SK-N-SH (cell line): ENCODE measurements around the gene SREK1IP1. TPM values are rescaled to one million over a fixed set of nuclear protein-coding genes. Genes with fewer than 3 reads are reported as not detected.

Experiments
- CTCF ChIA-PET: fragments of 300-600, 350-600 bp; formaldehyde crosslinking; extraction: SDS; loops from one replicate; lab custom pipeline; 2021; lab: Yijun Ruan, JAX
- POLR2A ChIA-PET: fragments of 350-600 bp; sonication (Branson Sonifier 250); formaldehyde crosslinking; extraction: SDS; loops from one replicate; lab custom pipeline; 2020; ENCODE audit warnings: antibody characterized with exemption, inconsistent platforms; lab: Yijun Ruan, JAX
- DNase-seq: peaks from one replicate; pipeline ENCODE4 v3.0.0; 2012
- H2AFZ ChIP-seq: fragments of 200-600 bp; sonication (generic); 2 replicates; pipeline ENCODE4 v1.8.1; 2016; ENCODE audit warnings: antibody characterized with exemption, mild to moderate bottlenecking, low read depth
- H3F3A ChIP-seq: fragments of 200-600 bp; sonication (generic); replicated peaks from 2 replicates; pipeline ENCODE3; 2016; ENCODE audit warnings: antibody characterized with exemption, mild to moderate bottlenecking; ENCODE audit not compliant: insufficient read depth
- H3K27ac ChIP-seq, 2 experiments: fragments of 200-500 bp in 1 of 2; fragments of 200-600 bp in 1 of 2; sonication (Bioruptor generic) in 1 of 2; sonication (generic), shearing (Covaris generic) in 1 of 2; 2 replicates each; pipeline versions ENCODE4 v1.5.1 to v1.6.1; 2014 to 2016; ENCODE audit warnings: low read depth in 2 of 2, inconsistent platforms in 1 of 2, low read length in 1 of 2, mild to moderate bottlenecking in 1 of 2, mixed read lengths in 1 of 2
- H3K27me3 ChIP-seq: fragments of 200-600 bp; sonication (generic), shearing (Covaris generic); 2 replicates; pipeline ENCODE4 v1.6.1; 2016; ENCODE audit warnings: mixed run types; ENCODE audit not compliant: insufficient read depth
- H3K36me3 ChIP-seq, 2 experiments: fragments of 200-500 bp in 1 of 2; fragments of 200-600 bp in 1 of 2; sonication (Bioruptor generic) in 1 of 2; sonication (generic) in 1 of 2; replicated peaks in 1 of 2; 2 replicates each; pipeline versions ENCODE3 to v1.5.1; 2014 to 2016; ENCODE audit warnings: low read length in 1 of 2, mild to moderate bottlenecking in 1 of 2; ENCODE audit not compliant: insufficient read depth in 2 of 2, control insufficient read depth in 1 of 2
- H3K4me1 ChIP-seq, 2 experiments: fragments of 200-500 bp in 1 of 2; fragments of 200-600 bp in 1 of 2; sonication (Bioruptor generic) in 1 of 2; sonication (generic), shearing (Covaris generic) in 1 of 2; 2 replicates each; pipeline versions ENCODE4 v1.5.1 to v1.6.1; 2014 to 2016; ENCODE audit warnings: low read depth in 1 of 2, low read length in 1 of 2, mixed run types in 1 of 2; ENCODE audit not compliant: insufficient read depth in 2 of 2, control insufficient read depth in 1 of 2
- H3K4me2 ChIP-seq: fragments of 200-600 bp; sonication (generic), shearing (Covaris generic); 2 replicates; pipeline ENCODE4 v1.6.1; 2017; ENCODE audit warnings: mixed run types
- H3K4me3 ChIP-seq, 2 experiments: fragments of 200-500 bp in 1 of 2; fragments of 200-600 bp in 1 of 2; sonication (Bioruptor generic) in 1 of 2; sonication (generic), shearing (Covaris generic) in 1 of 2; 2 replicates each; pipeline versions ENCODE4 v1.5.1 to v1.8.1; 2014 to 2016; ENCODE audit warnings: low read depth in 2 of 2, inconsistent platforms in 1 of 2, low read length in 1 of 2, mild to moderate bottlenecking in 1 of 2, mixed read lengths in 1 of 2, moderate library complexity in 1 of 2
- H3K79me2 ChIP-seq: fragments of 200-600 bp; sonication (generic); 2 replicates; pipeline ENCODE4 v1.8.1; 2017; ENCODE audit warnings: mild to moderate bottlenecking; ENCODE audit not compliant: insufficient read depth
- H3K9ac ChIP-seq: fragments of 200-600 bp; sonication (generic); 2 replicates; pipeline ENCODE4 v1.6.1; 2017; ENCODE audit warnings: mixed run types
- H3K9me2 ChIP-seq: fragments of 200-600 bp; sonication (generic); 2 replicates; pipeline ENCODE4 v1.6.1; 2017; ENCODE audit warnings: mixed run types
- H3K9me3 ChIP-seq: fragments of 200-600 bp; sonication (generic); 2 replicates; pipeline ENCODE4 v1.6.1; 2017; ENCODE audit warnings: mixed run types, mild to moderate bottlenecking, moderate library complexity
- H4K20me1 ChIP-seq: fragments of 200-600 bp; sonication (generic); 2 replicates; pipeline ENCODE4 v1.6.1; 2017; ENCODE audit warnings: mild to moderate bottlenecking, mixed run types; ENCODE audit not compliant: insufficient read depth
- CHD2 ChIP-seq: fragments of 150-350 bp; IDR thresholded peaks from 2 replicates; pipeline ENCODE4 v1.6.1; 2018; ENCODE audit warnings: low read length; ENCODE audit not compliant: partially characterized antibody
- ELF1 ChIP-seq: IDR thresholded peaks from 2 replicates; pipeline ENCODE4 v1.4.0; 2012
- EP300 ChIP-seq, 2 experiments: IDR thresholded peaks; 2 replicates each; pipeline versions ENCODE4 v1.4.0 to v1.6.1; 2012; ENCODE audit warnings: borderline replicate concordance in 1 of 2, low read depth in 1 of 2, low read length in 1 of 2
- EZH2phosphoT487 ChIP-seq: fragments of 200-600 bp; sonication (generic); IDR thresholded peaks from 2 replicates; pipeline ENCODE4 v1.6.1; 2017; ENCODE audit warnings: low read depth, mixed run types, mild to moderate bottlenecking, antibody characterized with exemption, moderate library complexity, borderline replicate concordance
- FOSL2 ChIP-seq: IDR thresholded peaks from 2 replicates; pipeline ENCODE4 v1.4.0; 2012; ENCODE audit warnings: low read depth, mild to moderate bottlenecking, moderate library complexity, borderline replicate concordance
- FOXJ3 ChIP-seq: sonication (generic); formaldehyde crosslinking; IDR thresholded peaks from 2 replicates; pipeline ENCODE4 v1.5.1; 2020; ENCODE audit warnings: mild to moderate bottlenecking, missing genetic modification reagents
- FOXM1 ChIP-seq: IDR thresholded peaks from 2 replicates; pipeline ENCODE4 v1.4.0; 2012; ENCODE audit warnings: low read depth, mild to moderate bottlenecking
- GABPA ChIP-seq: IDR thresholded peaks from 2 replicates; pipeline ENCODE4 v1.4.0; 2012; ENCODE audit warnings: low read depth, mild to moderate bottlenecking
- GATA2 ChIP-seq: sonication (generic); formaldehyde crosslinking; IDR thresholded peaks from 2 replicates; pipeline ENCODE4 v1.5.0; 2020; ENCODE audit warnings: mild to moderate bottlenecking, missing genetic modification reagents
- JUND ChIP-seq: IDR thresholded peaks from 2 replicates; pipeline ENCODE4 v1.4.0; 2012
- MEF2A ChIP-seq: IDR thresholded peaks from 2 replicates; pipeline ENCODE4 v1.4.0; 2012; ENCODE audit warnings: low read depth, borderline replicate concordance
- MXI1 ChIP-seq: IDR thresholded peaks from 2 replicates; pipeline ENCODE4 v1.6.1; 2012; ENCODE audit warnings: mild to moderate bottlenecking, low read depth, low read length, improper control_type of control experiment
- NFIC ChIP-seq: IDR thresholded peaks from 2 replicates; pipeline ENCODE4 v1.4.0; 2012; ENCODE audit warnings: borderline replicate concordance
- NRF1 ChIP-seq: IDR thresholded peaks from 2 replicates; pipeline ENCODE4 v1.6.1; 2012; ENCODE audit warnings: low read depth, mild to moderate bottlenecking, low read length
- POLR2AphosphoS5 ChIP-seq: IDR thresholded peaks from 2 replicates; pipeline ENCODE4 v1.6.1; 2012; ENCODE audit warnings: low read depth, low read length
- SIN3A ChIP-seq: IDR thresholded peaks from 2 replicates; pipeline ENCODE4 v1.6.1; 2012; ENCODE audit warnings: low read depth, mild to moderate bottlenecking, low read length, moderate library complexity, borderline replicate concordance
- SMC3 ChIP-seq: IDR thresholded peaks from 2 replicates; pipeline ENCODE4 v1.6.1; 2012; ENCODE audit warnings: low read depth, low read length, improper control_type of control experiment
- TAF1 ChIP-seq: IDR thresholded peaks from 2 replicates; pipeline ENCODE4 v1.6.1; 2012; ENCODE audit warnings: low read depth, mild to moderate bottlenecking, low read length, moderate library complexity, borderline replicate concordance
- TCF12 ChIP-seq: IDR thresholded peaks from 2 replicates; pipeline ENCODE4 v1.4.0; 2012
- YY1 ChIP-seq: IDR thresholded peaks from 2 replicates; pipeline ENCODE4 v1.4.0; 2012; ENCODE audit warnings: low read depth, mild to moderate bottlenecking
- WGBS: methylation state at CpG from one replicate; pipeline ENCODE4 v1.1.6; 2017; ENCODE audit warnings: low lambda C conversion rate; 5-methylcytosine and 5-hydroxymethylcytosine counted together
- polyA plus RNA-seq, 3 experiments: library from polyadenylated mRNA; depleted of rRNA; stranded (reverse); fragments of >200 nt; gene quantifications; 2 replicates each; pipeline ENCODE4 v1.2.3, GENCODE V29; 2012
- TF ChIP-seq, protein P1 (sequence below): IDR thresholded peaks from 2 replicates; pipeline ENCODE4; 2012
- TF ChIP-seq, protein P2 (sequence below): IDR thresholded peaks from 2 replicates; pipeline ENCODE4 v1.4.0; 2012; ENCODE audit warnings: low read depth, borderline replicate concordance

SREK1IP1 gene
- polyA plus RNA-seq, 1 of the 3 experiments (the other 2 are of a cell fraction): 1.2 TPM

DNA sequence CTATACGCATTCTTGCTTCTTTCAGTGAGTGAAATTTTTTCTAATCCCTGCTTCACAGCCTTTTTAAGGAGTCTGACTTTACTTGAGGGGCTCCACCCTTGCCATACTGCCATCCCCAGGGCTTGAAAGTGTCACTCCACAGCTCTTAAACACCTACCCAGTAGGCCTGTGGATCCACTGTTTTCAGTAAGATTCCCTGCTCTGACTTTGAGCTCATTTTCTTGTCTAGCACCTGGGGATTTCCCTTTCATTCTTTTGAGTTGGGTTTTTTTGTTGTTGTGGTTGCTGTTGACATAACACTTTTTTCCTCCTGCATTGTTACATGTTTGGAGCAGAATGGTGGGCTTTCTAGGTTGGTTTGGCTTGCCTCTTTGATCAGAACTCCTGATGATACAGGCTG, 23.6 kb downstream of the SREK1IP1 start:
- CTCF ChIA-PET: no interaction called here
- no peak for TF ChIP-seq MEF2A
- TF ChIP-seq POLR2AphosphoS5: no peak
- TF ChIP-seq GABPA: no peak
- no peak for TF ChIP-seq ELF1
- TF ChIP-seq NFIC: no peak
- no peak for TF ChIP-seq FOXM1
- Histone ChIP-seq H3K27ac (no peak overlapping the region), H4K20me1 (no peaks in the 10 kb centered on the region), H3K27me3 (no peaks in the 10 kb centered on the region), H3K79me2 (0 out of 2 replicates have a peak, but pooled peaks cover 4% of the 10 kb centered on the region), H3K9ac (no peak overlapping the region), H3K4me1 (no peaks in the 10 kb centered on the region), H3K9me2 (no peaks in the 10 kb centered on the region), H3K4me3 (no peak overlapping the region), H3K9me3 (no peaks in the 10 kb centered on the region), H2AFZ (no peak overlapping the region), H3F3A (no peaks in the 10 kb centered on the region), H3K36me3 (peaks cover 14 to 20% of the 10 kb centered on the region in 2 experiments), H3K4me2 (no peak overlapping the region)
- no peak for DNase-seq
- 86% methylated on average over 1 of the region's 1 CpG for WGBS
- POLR2A ChIA-PET: no interaction called here

DNA sequence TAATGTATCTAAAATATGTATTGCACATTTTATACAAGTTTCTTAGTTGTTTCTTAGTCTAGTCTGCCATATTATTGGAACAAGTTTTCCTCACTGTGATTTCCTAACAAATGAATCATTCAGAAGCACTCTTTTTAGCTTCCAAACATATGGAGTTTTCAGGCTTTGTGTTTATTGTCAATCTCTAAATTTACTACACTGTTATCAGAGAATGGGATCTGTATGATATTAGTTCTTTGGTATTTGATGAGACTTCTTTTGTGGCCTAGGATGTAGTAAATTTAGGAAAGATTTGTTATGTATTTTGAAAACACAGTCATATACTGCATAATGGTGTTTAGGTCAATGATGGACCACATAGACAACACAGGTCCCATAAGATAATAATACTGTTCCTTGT, 25.7 kb downstream of the SREK1IP1 start:
- Histone ChIP-seq H3K27ac (no peak overlapping the region), H3K79me2 (0 out of 2 replicates have a peak, but pooled peaks cover 4% of the 10 kb centered on the region), H3K4me3 (no peak overlapping the region), H3K9me3 (no peaks in the 10 kb centered on the region), H4K20me1 (no peaks in the 10 kb centered on the region), H2AFZ (no peak overlapping the region), H3K9me2 (no peaks in the 10 kb centered on the region), H3K9ac (no peak overlapping the region), H3K4me2 (no peak overlapping the region), H3F3A (no peaks in the 10 kb centered on the region), H3K4me1 (no peaks in the 10 kb centered on the region), H3K36me3 (peaks cover 29 to 33% of the 10 kb centered on the region in 2 experiments), H3K27me3 (no peaks in the 10 kb centered on the region)
- ChIA-PET CTCF (no interaction called here), POLR2A (no interaction called here)
- TF ChIP-seq CHD2: no peak
- no peak for TF ChIP-seq FOXJ3 (CRISPR knock-in tag)
- TF ChIP-seq JUND: no peak
- TF ChIP-seq TAF1: no peak
- no peak for TF ChIP-seq YY1
- TF ChIP-seq GATA2: no peak
- no peak for TF ChIP-seq POLR2AphosphoS5
- no peak for TF ChIP-seq EZH2phosphoT487
- TF ChIP-seq, protein P1, sequence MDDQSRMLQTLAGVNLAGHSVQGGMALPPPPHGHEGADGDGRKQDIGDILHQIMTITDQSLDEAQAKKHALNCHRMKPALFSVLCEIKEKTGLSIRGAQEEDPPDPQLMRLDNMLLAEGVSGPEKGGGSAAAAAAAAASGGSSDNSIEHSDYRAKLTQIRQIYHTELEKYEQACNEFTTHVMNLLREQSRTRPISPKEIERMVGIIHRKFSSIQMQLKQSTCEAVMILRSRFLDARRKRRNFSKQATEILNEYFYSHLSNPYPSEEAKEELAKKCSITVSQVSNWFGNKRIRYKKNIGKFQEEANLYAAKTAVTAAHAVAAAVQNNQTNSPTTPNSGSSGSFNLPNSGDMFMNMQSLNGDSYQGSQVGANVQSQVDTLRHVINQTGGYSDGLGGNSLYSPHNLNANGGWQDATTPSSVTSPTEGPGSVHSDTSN: no peak
- TF ChIP-seq SMC3: no peak
- no peak for TF ChIP-seq TCF12
- TF ChIP-seq SIN3A: no peak
- TF ChIP-seq NRF1: no peak
- TF ChIP-seq MXI1: no peak
- TF ChIP-seq NFIC: no peak
- no peak for TF ChIP-seq ELF1
- TF ChIP-seq EP300 (IDR thresholded peaks at IDR 0.05; ENCODE audit: borderline replicate concordance in 1 of 2, low read depth in 1 of 2, low read length in 1 of 2): no peak
- TF ChIP-seq FOSL2: no peak
- TF ChIP-seq, protein P2, sequence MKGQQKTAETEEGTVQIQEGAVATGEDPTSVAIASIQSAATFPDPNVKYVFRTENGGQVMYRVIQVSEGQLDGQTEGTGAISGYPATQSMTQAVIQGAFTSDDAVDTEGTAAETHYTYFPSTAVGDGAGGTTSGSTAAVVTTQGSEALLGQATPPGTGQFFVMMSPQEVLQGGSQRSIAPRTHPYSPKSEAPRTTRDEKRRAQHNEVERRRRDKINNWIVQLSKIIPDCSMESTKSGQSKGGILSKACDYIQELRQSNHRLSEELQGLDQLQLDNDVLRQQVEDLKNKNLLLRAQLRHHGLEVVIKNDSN: no peak
- DNase-seq: no peak
